SK-N-SH (cell line): ENCODE measurements around the gene TPGS1.

Experiments used
- EP300 ChIP-seq, 2 experiments: IDR thresholded peaks; 2 replicates each; pipeline versions ENCODE4 v1.4.0 to v1.6.1; 2012; ENCODE audit warnings: borderline replicate concordance in 1 of 2, low read depth in 1 of 2, low read length in 1 of 2
- EZH2phosphoT487 ChIP-seq: fragments of 200-600 bp; sonication (generic); IDR thresholded peaks from 2 replicates; pipeline ENCODE4 v1.6.1; 2017; ENCODE audit warnings: low read depth, mixed run types, mild to moderate bottlenecking, antibody characterized with exemption, moderate library complexity, borderline replicate concordance
- FOSL2 ChIP-seq: IDR thresholded peaks from 2 replicates; pipeline ENCODE4 v1.4.0; 2012; ENCODE audit warnings: low read depth, mild to moderate bottlenecking, moderate library complexity, borderline replicate concordance
- FOXJ3 ChIP-seq: sonication (generic); formaldehyde crosslinking; IDR thresholded peaks from 2 replicates; pipeline ENCODE4 v1.5.1; 2020; ENCODE audit warnings: mild to moderate bottlenecking, missing genetic modification reagents
- JUND ChIP-seq: IDR thresholded peaks from 2 replicates; pipeline ENCODE4 v1.4.0; 2012
- NRF1 ChIP-seq: IDR thresholded peaks from 2 replicates; pipeline ENCODE4 v1.6.1; 2012; ENCODE audit warnings: low read depth, mild to moderate bottlenecking, low read length
- POLR2AphosphoS5 ChIP-seq: IDR thresholded peaks from 2 replicates; pipeline ENCODE4 v1.6.1; 2012; ENCODE audit warnings: low read depth, low read length
- RXRA ChIP-seq: IDR thresholded peaks from 2 replicates; pipeline ENCODE4 v1.4.0; 2012; ENCODE audit warnings: low read depth, mild to moderate bottlenecking, borderline replicate concordance
- TAF1 ChIP-seq: IDR thresholded peaks from 2 replicates; pipeline ENCODE4 v1.6.1; 2012; ENCODE audit warnings: low read depth, mild to moderate bottlenecking, low read length, moderate library complexity, borderline replicate concordance
- YY1 ChIP-seq: IDR thresholded peaks from 2 replicates; pipeline ENCODE4 v1.4.0; 2012; ENCODE audit warnings: low read depth, mild to moderate bottlenecking
- TF ChIP-seq, protein P1 (sequence below): IDR thresholded peaks from 2 replicates; pipeline ENCODE4 v1.6.1; 2012; ENCODE audit warnings: mild to moderate bottlenecking, low read depth, low read length, moderate library complexity
- TF ChIP-seq, protein P2 (sequence below): fragments of 200-600 bp; sonication (generic); IDR thresholded peaks from 2 replicates; pipeline ENCODE4 v1.6.1; 2017; ENCODE audit warnings: antibody characterized with exemption, mild to moderate bottlenecking, moderate library complexity
- TF ChIP-seq, protein P3 (sequence below): IDR thresholded peaks from 2 replicates; pipeline ENCODE4; 2012
- TF ChIP-seq, protein P4 (sequence below): fragments of 150-350 bp; IDR thresholded peaks from 2 replicates; pipeline ENCODE4 v1.6.1; 2016; ENCODE audit warnings: mild to moderate bottlenecking, low read depth, low read length

DNA sequence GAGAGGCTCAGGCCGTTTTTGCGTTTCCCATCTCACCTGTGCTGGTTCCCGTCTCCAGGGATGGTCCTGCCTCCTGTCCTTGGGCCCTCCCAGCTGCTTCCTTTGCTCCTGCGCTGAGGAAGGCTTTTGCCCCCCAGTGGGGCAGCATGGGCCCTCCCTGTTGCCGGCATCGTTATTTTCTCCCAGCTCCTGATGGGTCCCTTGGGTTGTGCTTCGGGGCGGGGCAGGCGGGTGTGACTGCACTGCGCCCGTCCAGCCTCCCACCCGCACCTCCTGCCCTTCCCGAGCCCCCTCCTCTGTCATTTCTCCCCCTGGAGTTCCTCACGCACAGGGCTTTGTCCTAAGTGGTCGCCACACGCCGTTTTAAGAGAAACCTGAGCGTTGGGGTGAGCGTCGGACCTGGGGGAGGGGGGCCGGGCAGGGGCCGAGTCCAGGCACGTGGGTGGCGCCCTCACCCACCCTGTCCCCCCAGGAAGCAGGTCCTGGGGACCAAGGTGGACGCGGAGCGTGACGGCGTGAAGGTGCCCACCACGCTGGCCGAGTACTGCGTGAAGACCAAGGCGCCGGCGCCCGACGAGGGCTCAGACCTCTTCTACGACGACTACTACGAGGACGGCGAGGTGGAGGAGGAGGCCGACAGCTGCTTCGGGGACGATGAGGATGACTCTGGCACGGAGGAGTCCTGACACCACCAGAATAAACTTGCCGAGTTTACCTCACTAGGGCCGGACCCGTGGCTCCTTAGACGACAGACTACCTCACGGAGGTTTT, 33.8 kb downstream of the TPGS1 start:
- TF ChIP-seq, protein P1, sequence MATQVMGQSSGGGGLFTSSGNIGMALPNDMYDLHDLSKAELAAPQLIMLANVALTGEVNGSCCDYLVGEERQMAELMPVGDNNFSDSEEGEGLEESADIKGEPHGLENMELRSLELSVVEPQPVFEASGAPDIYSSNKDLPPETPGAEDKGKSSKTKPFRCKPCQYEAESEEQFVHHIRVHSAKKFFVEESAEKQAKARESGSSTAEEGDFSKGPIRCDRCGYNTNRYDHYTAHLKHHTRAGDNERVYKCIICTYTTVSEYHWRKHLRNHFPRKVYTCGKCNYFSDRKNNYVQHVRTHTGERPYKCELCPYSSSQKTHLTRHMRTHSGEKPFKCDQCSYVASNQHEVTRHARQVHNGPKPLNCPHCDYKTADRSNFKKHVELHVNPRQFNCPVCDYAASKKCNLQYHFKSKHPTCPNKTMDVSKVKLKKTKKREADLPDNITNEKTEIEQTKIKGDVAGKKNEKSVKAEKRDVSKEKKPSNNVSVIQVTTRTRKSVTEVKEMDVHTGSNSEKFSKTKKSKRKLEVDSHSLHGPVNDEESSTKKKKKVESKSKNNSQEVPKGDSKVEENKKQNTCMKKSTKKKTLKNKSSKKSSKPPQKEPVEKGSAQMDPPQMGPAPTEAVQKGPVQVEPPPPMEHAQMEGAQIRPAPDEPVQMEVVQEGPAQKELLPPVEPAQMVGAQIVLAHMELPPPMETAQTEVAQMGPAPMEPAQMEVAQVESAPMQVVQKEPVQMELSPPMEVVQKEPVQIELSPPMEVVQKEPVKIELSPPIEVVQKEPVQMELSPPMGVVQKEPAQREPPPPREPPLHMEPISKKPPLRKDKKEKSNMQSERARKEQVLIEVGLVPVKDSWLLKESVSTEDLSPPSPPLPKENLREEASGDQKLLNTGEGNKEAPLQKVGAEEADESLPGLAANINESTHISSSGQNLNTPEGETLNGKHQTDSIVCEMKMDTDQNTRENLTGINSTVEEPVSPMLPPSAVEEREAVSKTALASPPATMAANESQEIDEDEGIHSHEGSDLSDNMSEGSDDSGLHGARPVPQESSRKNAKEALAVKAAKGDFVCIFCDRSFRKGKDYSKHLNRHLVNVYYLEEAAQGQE: no peak
- TF ChIP-seq RXRA (no peak), POLR2AphosphoS5 (no peak), JUND (no peak), EZH2phosphoT487 (no peak), NRF1 (no peak), EP300 (IDR thresholded peaks at IDR 0.05; ENCODE audit: borderline replicate concordance in 1 of 2, low read depth in 1 of 2, low read length in 1 of 2) (no peak), FOSL2 (no peak), TAF1 (no peak), YY1 (no peak), FOXJ3 (no peak)
- TF ChIP-seq, protein P2, sequence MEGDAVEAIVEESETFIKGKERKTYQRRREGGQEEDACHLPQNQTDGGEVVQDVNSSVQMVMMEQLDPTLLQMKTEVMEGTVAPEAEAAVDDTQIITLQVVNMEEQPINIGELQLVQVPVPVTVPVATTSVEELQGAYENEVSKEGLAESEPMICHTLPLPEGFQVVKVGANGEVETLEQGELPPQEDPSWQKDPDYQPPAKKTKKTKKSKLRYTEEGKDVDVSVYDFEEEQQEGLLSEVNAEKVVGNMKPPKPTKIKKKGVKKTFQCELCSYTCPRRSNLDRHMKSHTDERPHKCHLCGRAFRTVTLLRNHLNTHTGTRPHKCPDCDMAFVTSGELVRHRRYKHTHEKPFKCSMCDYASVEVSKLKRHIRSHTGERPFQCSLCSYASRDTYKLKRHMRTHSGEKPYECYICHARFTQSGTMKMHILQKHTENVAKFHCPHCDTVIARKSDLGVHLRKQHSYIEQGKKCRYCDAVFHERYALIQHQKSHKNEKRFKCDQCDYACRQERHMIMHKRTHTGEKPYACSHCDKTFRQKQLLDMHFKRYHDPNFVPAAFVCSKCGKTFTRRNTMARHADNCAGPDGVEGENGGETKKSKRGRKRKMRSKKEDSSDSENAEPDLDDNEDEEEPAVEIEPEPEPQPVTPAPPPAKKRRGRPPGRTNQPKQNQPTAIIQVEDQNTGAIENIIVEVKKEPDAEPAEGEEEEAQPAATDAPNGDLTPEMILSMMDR: no peak
- TF ChIP-seq, protein P3, sequence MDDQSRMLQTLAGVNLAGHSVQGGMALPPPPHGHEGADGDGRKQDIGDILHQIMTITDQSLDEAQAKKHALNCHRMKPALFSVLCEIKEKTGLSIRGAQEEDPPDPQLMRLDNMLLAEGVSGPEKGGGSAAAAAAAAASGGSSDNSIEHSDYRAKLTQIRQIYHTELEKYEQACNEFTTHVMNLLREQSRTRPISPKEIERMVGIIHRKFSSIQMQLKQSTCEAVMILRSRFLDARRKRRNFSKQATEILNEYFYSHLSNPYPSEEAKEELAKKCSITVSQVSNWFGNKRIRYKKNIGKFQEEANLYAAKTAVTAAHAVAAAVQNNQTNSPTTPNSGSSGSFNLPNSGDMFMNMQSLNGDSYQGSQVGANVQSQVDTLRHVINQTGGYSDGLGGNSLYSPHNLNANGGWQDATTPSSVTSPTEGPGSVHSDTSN: no peak
- TF ChIP-seq, protein P4, sequence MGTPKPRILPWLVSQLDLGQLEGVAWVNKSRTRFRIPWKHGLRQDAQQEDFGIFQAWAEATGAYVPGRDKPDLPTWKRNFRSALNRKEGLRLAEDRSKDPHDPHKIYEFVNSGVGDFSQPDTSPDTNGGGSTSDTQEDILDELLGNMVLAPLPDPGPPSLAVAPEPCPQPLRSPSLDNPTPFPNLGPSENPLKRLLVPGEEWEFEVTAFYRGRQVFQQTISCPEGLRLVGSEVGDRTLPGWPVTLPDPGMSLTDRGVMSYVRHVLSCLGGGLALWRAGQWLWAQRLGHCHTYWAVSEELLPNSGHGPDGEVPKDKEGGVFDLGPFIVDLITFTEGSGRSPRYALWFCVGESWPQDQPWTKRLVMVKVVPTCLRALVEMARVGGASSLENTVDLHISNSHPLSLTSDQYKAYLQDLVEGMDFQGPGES: no peak
